Subcutaneous abdominal adipose tissue (tissue), 5 donors: ENCODE data around the gene SPDL1.
"Not testable (repeated sequence)": the region's sequence is repeated elsewhere in the genome, so short reads cannot be mapped to it uniquely, and the experiment has no call there.

ENCODE experiments used
- H3K27ac ChIP-seq: one replicate; pipeline ENCODE4 v1.7.0; 2013; ENCODE audit warnings: low read depth, mild to moderate bottlenecking, inconsistent platforms, low read length, moderate library complexity
- H3K27me3 ChIP-seq, 5 donors: one replicate each; pipeline ENCODE4 v1.7.0; 2013; ENCODE audit warnings: low read length in 5 of 5, inconsistent platforms in 1 of 5; ENCODE audit not compliant: control insufficient read depth in 5 of 5, insufficient read depth in 4 of 5
- H3K36me3 ChIP-seq, 5 donors: one replicate each; pipeline ENCODE4 v1.7.0; 2013; ENCODE audit warnings: low read length in 5 of 5; ENCODE audit not compliant: control insufficient read depth in 5 of 5, insufficient read depth in 5 of 5
- H3K4me1 ChIP-seq, 5 donors: one replicate each; pipeline ENCODE4 v1.7.0; 2013; ENCODE audit warnings: low read length in 5 of 5, mild to moderate bottlenecking in 3 of 5, moderate library complexity in 1 of 5; ENCODE audit not compliant: control insufficient read depth in 5 of 5, insufficient read depth in 5 of 5
- H3K4me3 ChIP-seq, 5 donors: one replicate each; pipeline ENCODE4 v1.7.0; 2013; ENCODE audit warnings: low read length in 5 of 5, low read depth in 1 of 5
- H3K9ac ChIP-seq, 5 donors: one replicate each; pipeline ENCODE4 v1.7.0; 2013; ENCODE audit warnings: low read length in 5 of 5, mild to moderate bottlenecking in 4 of 5, moderate library complexity in 3 of 5
- H3K9me3 ChIP-seq, 5 donors: one replicate each; pipeline ENCODE4 v1.7.0; 2013; ENCODE audit warnings: low read length in 5 of 5; ENCODE audit not compliant: control insufficient read depth in 5 of 5
- donor health status: healthy.
- donor health status: healthy.
- donor health status: healthy.
- donor health status: healthy.
- donor health status: healthy.

The SPDL1 gene

DNA sequence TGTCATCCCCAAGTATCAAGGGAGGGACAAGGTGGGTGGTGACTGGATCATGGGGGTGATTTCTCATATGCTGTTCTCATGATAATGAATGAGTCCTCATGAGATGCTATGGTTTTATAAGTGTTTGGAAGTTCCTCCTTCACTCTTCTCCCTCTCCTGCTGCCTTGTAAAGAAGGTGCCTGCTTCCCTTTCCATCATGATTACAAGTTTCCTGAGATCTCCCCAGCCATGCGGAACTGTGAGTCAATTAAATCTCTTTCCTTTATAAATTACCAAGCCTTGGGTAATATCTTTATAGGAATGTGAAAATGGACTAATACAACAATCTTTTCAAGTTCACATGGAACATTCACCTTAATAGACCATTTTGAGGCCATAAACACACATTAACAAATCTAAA lies 32.0 kb downstream of the SPDL1 start:
- no peaks in the 10 kb centered on the region for H3K27me3 ChIP-seq
- no peak overlapping the region for H3K27ac ChIP-seq
- H3K9ac ChIP-seq: no peak overlapping the region
- H3K4me1 ChIP-seq: no peaks in the 10 kb centered on the region
- H3K36me3 ChIP-seq: no peaks in the 10 kb centered on the region
- H3K9me3 ChIP-seq: peaks cover 0 to 7% (median 3%) of the 10 kb centered on the region in 5 donors
- no peak overlapping the region for H3K4me3 ChIP-seq

DNA sequence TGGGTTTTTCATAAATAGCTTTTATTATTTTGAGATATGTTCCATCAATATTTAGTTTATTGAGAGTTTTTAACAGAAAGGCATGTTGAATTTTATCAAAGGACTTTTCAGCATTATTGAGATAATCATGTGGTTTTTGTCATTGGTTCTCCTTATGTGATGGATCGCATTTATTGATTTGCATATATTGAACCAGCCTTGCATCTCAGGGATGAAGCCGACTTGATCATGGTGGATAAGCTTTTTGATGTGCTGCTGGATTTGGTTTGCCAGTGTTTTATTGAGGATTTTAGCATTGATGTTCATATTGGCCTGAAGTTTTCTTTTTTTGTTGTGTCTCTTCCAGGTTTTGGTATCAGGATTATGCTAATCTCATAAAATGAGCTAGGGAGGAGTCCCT lies 40.7 kb downstream of the SPDL1 start:
- not testable (repeated sequence) for H3K4me3 ChIP-seq

GRCh38 chr5:169626779-169627178 lies 43.2 kb downstream of the SPDL1 start:
- no peaks in the 10 kb centered on the region for H3K36me3 ChIP-seq
- no peak overlapping the region for H3K4me3 ChIP-seq
- H3K9me3 ChIP-seq: peaks cover 0 to 3% (median 0%) of the 10 kb centered on the region in 5 donors
- H3K4me1 ChIP-seq: no peaks in the 10 kb centered on the region
- no peak overlapping the region for H3K9ac ChIP-seq
- H3K27ac ChIP-seq: no peak overlapping the region
- H3K27me3 ChIP-seq: no peaks in the 10 kb centered on the region

More for the DNA sequence above, 40.7 kb downstream of the SPDL1 start:
- not testable (repeated sequence) for H3K36me3 ChIP-seq, H3K27ac ChIP-seq, H3K9ac ChIP-seq, H3K4me1 ChIP-seq, H3K9me3 ChIP-seq, H3K27me3 ChIP-seq

GRCh38 chr5:169627551-169627950 lies 44.0 kb downstream of the SPDL1 start:
- no peaks in the 10 kb centered on the region for H3K36me3 ChIP-seq
- peaks cover 0 to 3% (median 0%) of the 10 kb centered on the region in 5 donors for H3K9me3 ChIP-seq
- no peak overlapping the region for H3K4me3 ChIP-seq
- no peaks in the 10 kb centered on the region for H3K4me1 ChIP-seq
- no peak overlapping the region for H3K27ac ChIP-seq
- H3K9ac ChIP-seq: no peak overlapping the region
- no peaks in the 10 kb centered on the region for H3K27me3 ChIP-seq

- no peak overlapping the region for H3K9ac ChIP-seq
Observed at GRCh38 chr5:169628892-169629291, 45.3 kb downstream of the SPDL1 start.

DNA sequence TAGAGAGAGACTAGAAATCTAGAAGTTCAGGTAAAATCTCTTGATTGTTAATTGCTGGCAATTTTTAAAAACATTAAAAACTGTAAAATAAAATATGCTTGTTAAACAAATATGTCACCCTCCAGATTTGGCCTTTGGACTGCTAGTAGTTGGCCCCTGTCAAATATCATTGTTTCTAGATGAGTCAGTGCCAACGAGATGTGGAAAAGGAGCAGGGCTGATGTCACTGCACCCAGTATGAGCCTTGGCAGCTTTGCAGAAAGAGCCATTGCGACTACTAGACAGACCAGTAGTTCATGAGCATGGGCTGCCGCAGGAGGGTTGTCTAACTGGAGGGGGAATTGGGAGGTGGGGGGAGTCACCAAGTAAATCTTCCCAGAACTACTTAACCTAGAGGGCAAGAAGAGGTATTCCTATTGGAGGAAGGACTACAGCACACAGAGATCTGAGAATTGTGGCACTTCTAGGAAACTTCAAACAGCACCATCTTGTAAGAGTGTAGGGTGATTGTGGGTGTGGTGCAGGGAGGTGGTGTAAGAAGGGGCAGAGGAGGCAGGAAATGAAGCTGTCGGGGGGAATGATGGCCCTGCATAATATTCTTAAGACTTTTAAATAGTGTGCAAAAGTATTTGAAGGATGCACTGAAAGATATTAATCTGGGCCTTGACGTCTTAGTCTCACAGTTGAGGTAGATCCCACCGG lies 46.4 kb downstream of the SPDL1 start:
- H3K9me3 ChIP-seq: no peaks in the 10 kb centered on the region
- H3K27ac ChIP-seq: no peak overlapping the region
- H3K9ac ChIP-seq: no peak overlapping the region

More at GRCh38 chr5:169628892-169629291, 45.3 kb downstream of the SPDL1 start:
- H3K27ac ChIP-seq: no peak overlapping the region
- H3K27me3 ChIP-seq: no peaks in the 10 kb centered on the region
- no peaks in the 10 kb centered on the region for H3K4me1 ChIP-seq
- H3K9me3 ChIP-seq: no peaks in the 10 kb centered on the region
- no peak overlapping the region for H3K4me3 ChIP-seq
- H3K36me3 ChIP-seq: no peaks in the 10 kb centered on the region

GRCh38 chr5:169631360-169631759 lies 47.8 kb downstream of the SPDL1 start:
- peaks cover 0 to 2% (median 0%) of the 10 kb centered on the region in 5 donors for H3K4me1 ChIP-seq
- no peak overlapping the region for H3K9ac ChIP-seq
- no peaks in the 10 kb centered on the region for H3K36me3 ChIP-seq
- no peak overlapping the region for H3K4me3 ChIP-seq
- H3K9me3 ChIP-seq: no peaks in the 10 kb centered on the region
- H3K27ac ChIP-seq: no peak overlapping the region
- H3K27me3 ChIP-seq: peaks cover 0 to 4% (median under 1%) of the 10 kb centered on the region in 5 donors

More for the DNA sequence above, 46.4 kb downstream of the SPDL1 start:
- no peaks in the 10 kb centered on the region for H3K4me1 ChIP-seq
- no peaks in the 10 kb centered on the region for H3K27me3 ChIP-seq
- no peaks in the 10 kb centered on the region for H3K36me3 ChIP-seq
- H3K4me3 ChIP-seq: no peak overlapping the region

- no peak overlapping the region for H3K27ac ChIP-seq
Observed at GRCh38 chr5:169632946-169633345, 49.4 kb downstream of the SPDL1 start.

GRCh38 chr5:169634606-169635005 lies 51.0 kb downstream of the SPDL1 start:
- no peak overlapping the region for H3K27ac ChIP-seq
- H3K9me3 ChIP-seq: peaks cover 6 to 9% (median 7%) of the 10 kb centered on the region in 5 donors
- no peak overlapping the region for H3K4me3 ChIP-seq
- H3K36me3 ChIP-seq: no peaks in the 10 kb centered on the region
- H3K4me1 ChIP-seq: peaks cover 0 to 12% (median 4%) of the 10 kb centered on the region in 5 donors
- H3K27me3 ChIP-seq: peaks cover 8 to 18% (median 11%) of the 10 kb centered on the region in 5 donors
- no peak overlapping the region for H3K9ac ChIP-seq

More at GRCh38 chr5:169632946-169633345, 49.4 kb downstream of the SPDL1 start:
- H3K27me3 ChIP-seq: peaks cover 8 to 14% (median 11%) of the 10 kb centered on the region in 5 donors
- H3K4me3 ChIP-seq: no peak overlapping the region
- H3K36me3 ChIP-seq: no peaks in the 10 kb centered on the region
- peaks cover 0 to 12% (median 4%) of the 10 kb centered on the region in 5 donors for H3K4me1 ChIP-seq
- H3K9me3 ChIP-seq: no peaks in the 10 kb centered on the region
- H3K9ac ChIP-seq: no peak overlapping the region

DNA sequence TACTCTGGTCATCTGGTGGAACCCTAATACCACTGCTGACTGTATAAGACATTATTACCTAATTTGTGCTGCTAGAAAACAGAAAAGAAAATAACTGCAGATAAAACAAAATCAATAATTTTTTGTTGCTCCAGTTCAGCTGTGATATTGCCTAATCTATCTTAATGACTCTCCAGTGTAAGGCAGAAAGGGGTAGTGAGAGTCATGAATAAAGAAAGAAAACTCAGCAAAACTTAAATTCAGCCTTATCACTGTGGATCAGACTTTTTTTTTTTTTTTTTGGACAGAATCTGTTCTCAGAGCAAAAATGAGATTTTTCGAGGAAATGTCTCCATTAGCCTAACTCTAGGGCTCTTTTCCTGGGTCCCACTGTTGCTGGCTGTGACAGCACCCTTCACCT lies 52.4 kb downstream of the SPDL1 start:
- peaks cover 8 to 18% (median 11%) of the 10 kb centered on the region in 5 donors for H3K27me3 ChIP-seq
- H3K4me1 ChIP-seq: peaks cover 0 to 12% (median 4%) of the 10 kb centered on the region in 5 donors
- H3K36me3 ChIP-seq: no peaks in the 10 kb centered on the region
- H3K9me3 ChIP-seq: peaks cover 9 to 18% (median 14%) of the 10 kb centered on the region in 5 donors
- no peak overlapping the region for H3K4me3 ChIP-seq
- no peak overlapping the region for H3K9ac ChIP-seq
- H3K27ac ChIP-seq: no peak overlapping the region
